ENCODE measurements around the gene PIEZO1. TPM values are rescaled to one million over a fixed set of nuclear protein-coding genes. Genes with fewer than 3 reads are reported as not detected.

PIEZO1 gene, protein sequence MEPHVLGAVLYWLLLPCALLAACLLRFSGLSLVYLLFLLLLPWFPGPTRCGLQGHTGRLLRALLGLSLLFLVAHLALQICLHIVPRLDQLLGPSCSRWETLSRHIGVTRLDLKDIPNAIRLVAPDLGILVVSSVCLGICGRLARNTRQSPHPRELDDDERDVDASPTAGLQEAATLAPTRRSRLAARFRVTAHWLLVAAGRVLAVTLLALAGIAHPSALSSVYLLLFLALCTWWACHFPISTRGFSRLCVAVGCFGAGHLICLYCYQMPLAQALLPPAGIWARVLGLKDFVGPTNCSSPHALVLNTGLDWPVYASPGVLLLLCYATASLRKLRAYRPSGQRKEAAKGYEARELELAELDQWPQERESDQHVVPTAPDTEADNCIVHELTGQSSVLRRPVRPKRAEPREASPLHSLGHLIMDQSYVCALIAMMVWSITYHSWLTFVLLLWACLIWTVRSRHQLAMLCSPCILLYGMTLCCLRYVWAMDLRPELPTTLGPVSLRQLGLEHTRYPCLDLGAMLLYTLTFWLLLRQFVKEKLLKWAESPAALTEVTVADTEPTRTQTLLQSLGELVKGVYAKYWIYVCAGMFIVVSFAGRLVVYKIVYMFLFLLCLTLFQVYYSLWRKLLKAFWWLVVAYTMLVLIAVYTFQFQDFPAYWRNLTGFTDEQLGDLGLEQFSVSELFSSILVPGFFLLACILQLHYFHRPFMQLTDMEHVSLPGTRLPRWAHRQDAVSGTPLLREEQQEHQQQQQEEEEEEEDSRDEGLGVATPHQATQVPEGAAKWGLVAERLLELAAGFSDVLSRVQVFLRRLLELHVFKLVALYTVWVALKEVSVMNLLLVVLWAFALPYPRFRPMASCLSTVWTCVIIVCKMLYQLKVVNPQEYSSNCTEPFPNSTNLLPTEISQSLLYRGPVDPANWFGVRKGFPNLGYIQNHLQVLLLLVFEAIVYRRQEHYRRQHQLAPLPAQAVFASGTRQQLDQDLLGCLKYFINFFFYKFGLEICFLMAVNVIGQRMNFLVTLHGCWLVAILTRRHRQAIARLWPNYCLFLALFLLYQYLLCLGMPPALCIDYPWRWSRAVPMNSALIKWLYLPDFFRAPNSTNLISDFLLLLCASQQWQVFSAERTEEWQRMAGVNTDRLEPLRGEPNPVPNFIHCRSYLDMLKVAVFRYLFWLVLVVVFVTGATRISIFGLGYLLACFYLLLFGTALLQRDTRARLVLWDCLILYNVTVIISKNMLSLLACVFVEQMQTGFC (N-terminal part only)
- total RNA-seq = 121 and 174 TPM in 2 replicates

DNA sequence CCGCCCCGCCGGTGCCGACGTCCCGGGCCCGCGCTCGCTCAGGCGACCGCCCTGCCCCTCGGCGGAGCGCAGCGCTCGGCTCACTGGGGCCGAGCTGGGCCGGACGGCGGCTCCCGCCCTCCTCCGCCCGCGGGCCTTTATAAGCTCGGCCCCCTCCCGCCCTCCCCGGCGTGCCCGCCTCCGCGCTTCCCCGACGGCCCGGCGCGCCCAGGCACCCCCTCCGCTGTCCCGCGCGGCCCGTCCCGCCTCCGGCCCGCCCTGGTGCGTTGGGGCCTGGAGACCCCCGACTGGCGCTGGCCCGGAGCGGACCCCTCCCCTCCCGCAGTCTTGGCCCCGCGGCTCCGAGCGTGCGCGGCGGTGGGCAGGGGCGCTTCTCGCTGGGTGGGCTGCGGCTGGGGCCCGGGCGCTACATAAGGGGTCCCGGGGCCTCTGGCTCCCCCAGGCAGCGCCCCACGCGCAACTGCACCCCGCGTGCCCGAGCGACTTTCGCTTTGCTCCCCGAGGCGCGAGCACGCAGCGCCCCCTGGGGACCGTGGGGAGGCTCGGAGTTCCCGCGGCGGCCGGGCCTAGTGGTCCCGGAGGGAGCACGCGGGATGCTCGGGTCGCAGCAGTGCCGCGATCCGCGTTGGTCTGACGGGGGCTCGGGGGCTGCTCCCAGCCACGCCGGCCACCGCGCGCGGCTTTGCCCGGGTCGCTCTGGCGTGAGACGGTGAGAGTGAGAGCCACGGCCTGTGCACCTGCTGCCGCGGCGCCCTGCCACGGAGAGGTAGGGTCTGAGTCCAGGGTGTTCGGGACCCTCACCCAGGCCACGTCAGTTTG, at the start of gene PIEZO1:
TSS of gene PIEZO1 (minus strand) at position 115 of the 819 bp plus-strand sequence. CDS start 256 bp downstream, outside the sequence.

DNA sequence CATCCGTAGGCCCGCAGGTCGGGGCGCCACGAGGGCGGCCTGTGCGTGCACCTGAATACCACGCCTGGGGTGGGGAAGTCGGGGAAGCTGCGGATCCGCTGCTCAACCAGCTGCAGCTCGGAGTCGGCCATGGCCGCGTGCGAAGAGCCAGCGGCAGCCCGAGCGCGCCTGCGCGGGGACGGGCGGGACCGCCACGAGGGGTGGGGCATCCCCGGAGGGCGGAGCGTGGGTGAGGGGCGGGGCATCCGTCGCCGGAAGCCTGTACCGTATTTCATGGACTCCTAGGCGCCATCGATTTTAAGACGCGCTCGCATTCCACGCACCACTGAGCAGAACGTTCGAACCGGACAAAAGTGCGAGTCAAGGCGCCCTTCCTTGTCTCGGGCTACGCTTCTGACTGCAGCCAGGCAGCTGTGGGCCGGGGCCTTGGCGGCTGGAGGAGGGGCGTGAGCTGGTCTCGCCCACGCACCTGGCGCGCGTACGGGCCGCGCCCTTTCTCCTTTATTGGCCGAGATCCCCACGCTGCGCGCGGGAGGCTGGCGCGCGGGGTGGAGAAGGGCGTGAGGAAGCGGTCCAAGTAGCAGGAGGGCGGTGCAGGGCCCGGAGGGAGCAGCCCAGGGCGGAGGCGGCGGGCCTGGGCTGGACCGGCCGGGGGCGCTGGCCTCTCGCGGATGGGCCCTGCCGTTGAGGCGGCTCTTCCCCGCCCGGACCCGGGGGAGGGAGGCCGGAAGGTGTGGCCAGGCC, 26.9 kb upstream of the PIEZO1 start, which contains the start of gene APRT:
TSS of gene APRT (minus strand) at position 160 of the 744 bp plus-strand sequence. CDS start at position 131, 29 bp downstream.

DNA sequence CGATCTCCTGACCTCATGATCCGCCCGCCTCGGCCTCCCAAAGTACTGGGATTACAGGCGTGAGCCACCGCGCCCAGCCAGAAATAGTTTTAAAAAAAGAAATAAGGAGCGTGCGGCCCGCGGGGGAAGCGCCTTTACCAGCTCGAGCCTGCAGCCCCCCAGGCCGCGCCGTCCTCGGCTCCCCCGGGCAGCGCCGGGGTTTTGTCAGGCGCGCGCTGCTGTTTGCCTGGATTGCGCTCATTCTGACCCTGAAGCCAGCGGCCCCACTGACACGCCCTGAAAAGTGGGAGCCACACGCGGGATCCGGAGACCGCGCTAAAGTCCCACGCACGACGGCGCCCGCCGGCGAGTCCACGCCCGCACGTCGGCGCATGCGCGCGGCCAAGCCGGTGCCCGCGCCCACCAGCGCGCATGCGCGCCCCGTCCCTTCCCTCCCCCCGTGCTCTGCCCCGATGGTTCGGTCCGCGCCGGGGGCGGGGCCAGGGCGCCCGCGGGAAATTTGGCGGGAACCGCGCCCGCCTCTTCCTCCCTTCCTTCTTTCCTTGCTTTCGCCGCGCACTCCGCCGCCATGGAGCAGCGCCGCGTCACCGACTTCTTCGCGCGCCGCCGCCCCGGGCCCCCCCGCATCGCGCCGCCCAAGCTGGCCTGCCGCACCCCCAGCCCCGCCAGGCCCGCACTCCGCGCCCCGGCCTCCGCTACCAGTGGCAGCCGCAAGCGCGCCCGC, 18.4 kb upstream of the PIEZO1 start, which contains the start of gene CDT1:
TSS of gene CDT1 (plus strand) at position 526 of the 724 bp plus-strand sequence. CDS start at position 569, 43 bp downstream.

DNA sequence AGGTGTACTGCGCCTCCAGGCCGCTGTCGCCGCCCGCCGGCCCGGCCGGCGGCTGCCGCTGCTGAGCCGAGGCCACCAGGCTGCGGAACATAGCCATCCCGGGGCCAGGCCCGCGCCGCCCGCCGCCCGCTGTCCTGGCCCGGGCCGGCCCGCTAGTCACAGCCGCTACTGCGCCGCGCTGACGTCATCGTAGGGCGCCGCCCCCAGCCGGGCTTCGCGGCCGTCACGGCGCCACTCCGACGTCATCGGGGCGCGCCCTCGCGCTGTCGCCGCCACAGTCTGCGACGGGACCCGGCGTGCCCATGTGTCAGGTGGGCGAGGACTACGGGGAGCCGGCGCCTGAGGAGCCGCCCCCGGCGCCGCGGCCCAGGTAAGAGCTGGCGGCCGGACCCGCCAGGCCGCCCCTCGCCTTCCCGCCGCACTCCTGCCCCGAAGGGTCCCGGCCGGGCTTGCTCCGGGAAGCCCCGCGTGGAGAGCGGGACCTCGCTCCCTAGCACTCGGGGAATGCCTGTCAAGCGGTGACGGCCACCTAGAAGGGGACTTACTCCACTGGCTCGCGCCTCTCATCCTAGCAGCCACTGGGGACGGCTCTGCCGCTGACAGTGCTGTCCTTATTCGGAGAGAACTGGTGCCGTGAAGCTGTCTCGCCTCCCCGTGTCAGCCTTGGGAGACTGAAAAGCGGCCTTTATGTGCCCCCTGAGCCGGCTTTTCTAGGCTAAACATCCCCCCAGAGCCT, 78.6 kb downstream of the PIEZO1 start, which contains the start of the genes CTU2 and RNF166:
TSS of gene CTU2 (plus strand) at position 275 of the 736 bp plus-strand sequence. CDS start at position 303, 28 bp downstream.
TSS of gene RNF166 (minus strand) at position 180 of the 736 bp plus-strand sequence. CDS start at position 97, 83 bp downstream.

DNA sequence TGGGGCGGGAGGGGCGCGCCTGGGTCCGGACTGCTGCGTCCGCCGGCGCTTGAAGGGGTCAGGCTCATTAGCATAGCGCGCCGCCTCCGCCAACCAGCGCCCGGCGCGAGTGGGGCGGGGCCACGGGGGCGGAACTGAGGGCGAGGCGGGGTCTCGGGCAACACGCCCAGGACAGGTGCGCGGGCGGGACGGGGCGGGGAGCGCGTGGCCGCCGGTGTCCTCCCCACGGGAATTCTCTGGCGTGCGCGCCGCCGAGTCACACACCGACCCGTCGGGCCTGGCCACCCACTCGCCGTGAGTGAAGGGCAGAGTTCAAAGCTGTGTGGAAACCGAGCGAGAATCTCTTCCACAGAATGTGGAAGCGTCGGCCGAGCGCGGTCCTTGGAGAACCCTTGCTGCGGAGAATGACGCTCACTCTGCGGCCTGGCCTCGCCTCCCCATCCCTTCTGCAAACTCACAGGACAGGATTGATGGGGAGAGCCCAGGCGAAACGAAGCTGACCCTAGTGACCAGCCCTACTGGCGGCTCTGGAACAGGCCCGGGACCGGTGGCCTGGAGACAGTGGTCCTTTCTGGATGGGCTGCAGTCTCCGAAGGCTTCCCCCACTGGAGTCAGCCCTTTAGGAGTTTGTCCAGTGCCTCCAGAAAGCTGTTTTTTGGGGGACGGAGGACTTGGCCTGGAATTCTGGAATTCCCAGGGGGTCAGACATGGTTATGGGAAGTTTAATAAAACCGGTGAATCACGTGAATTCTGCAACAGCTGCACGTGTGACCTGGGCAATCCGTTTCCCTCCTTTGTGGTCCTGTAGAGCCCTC, 98.4 kb downstream of the PIEZO1 start, which contains the start of gene SNAI3:
TSS of gene SNAI3 (minus strand) at position 69 of the 815 bp plus-strand sequence. CDS start 101 bp downstream, outside the sequence.

Other genes starting within 250 kb of the PIEZO1 start
- 6.0 and 12.3 TPM in 2 replicates for gene ZC3H18, start 214.8 kb downstream of the PIEZO1 start, total RNA-seq
- gene IL17C, start 146.6 kb downstream of the PIEZO1 start, total RNA-seq = 2.2 TPM in 1 of 2 replicates, not detected in the other
- gene CYBA, start 134.2 kb downstream of the PIEZO1 start, total RNA-seq = 103 and 283 TPM in 2 replicates
- gene MVD, start 122.1 kb downstream of the PIEZO1 start, total RNA-seq = 78.0 and 110 TPM in 2 replicates
- under 0.01 TPM in 1 of 2 replicates, not detected in the other for gene SNAI3, start 98.7 kb downstream of the PIEZO1 start, total RNA-seq
- 9.2 and 18.5 TPM in 2 replicates for gene RNF166, start 78.8 kb downstream of the PIEZO1 start, total RNA-seq
- 18.8 and 23.0 TPM in 2 replicates for gene CTU2, start 78.7 kb downstream of the PIEZO1 start, total RNA-seq
- 2.1 and 5.3 TPM in 2 replicates for gene CDT1, start 18.6 kb upstream of the PIEZO1 start, total RNA-seq
- gene APRT, start 26.7 kb upstream of the PIEZO1 start, total RNA-seq = 128 and 185 TPM in 2 replicates
- gene GALNS, start 71.7 kb upstream of the PIEZO1 start, total RNA-seq = 18.8 and 19.2 TPM in 2 replicates
- gene TRAPPC2L, start 71.9 kb upstream of the PIEZO1 start, total RNA-seq = 36.4 and 48.8 TPM in 2 replicates
- not detected in 2 replicates for gene PABPN1L, start 81.4 kb upstream of the PIEZO1 start, total RNA-seq
- gene CBFA2T3, start 192.0 kb upstream of the PIEZO1 start, total RNA-seq = 0.48 and 0.64 TPM in 2 replicates

All from tracheal epithelial cell (primary cell).